ENCODE results near the gene SCLY.

- TF ChIP-seq POLR2A (IDR thresholded peaks at IDR 0.05): no peak
- no peak for TF ChIP-seq CTCF (IDR thresholded peaks at IDR 0.05)
Measured at GRCh38 chr2:238021327-238021726, 39.5 kb upstream of the SCLY start.
